SU-DHL-6 (cell line): ENCODE measurements around the gene ZMPSTE24.

ENCODE experiments used
- H2AFZ ChIP-seq: fragments of 200-600 bp; sonication (generic); 2 replicates; pipeline ENCODE4 v1.6.1; 2014; ENCODE audit warnings: low read depth, mild to moderate bottlenecking, moderate library complexity, mixed read lengths, antibody characterized with exemption, low read length; ENCODE audit not compliant: severe bottlenecking
- H3F3A ChIP-seq: fragments of 200-600 bp; shearing (Covaris generic); 2 replicates; pipeline ENCODE4 v1.6.0; 2016; ENCODE audit warnings: antibody characterized with exemption, mild to moderate bottlenecking; ENCODE audit not compliant: insufficient read depth
- H3K27ac ChIP-seq: fragments of 200-600 bp; sonication (generic); 2 replicates; pipeline ENCODE4 v1.5.1; 2016; ENCODE audit warnings: low read depth, mild to moderate bottlenecking, low read length, moderate library complexity, mixed read lengths
- H3K27me3 ChIP-seq: fragments of 200-600 bp; sonication (generic), shearing (Covaris generic); 2 replicates; pipeline ENCODE4 v1.6.0; 2014; ENCODE audit warnings: mild to moderate bottlenecking, low read length
- H3K36me3 ChIP-seq: fragments of 200-600 bp; sonication (generic); 2 replicates; pipeline ENCODE4 v1.6.1; 2014; ENCODE audit warnings: mild to moderate bottlenecking, low read length, mixed read lengths
- H3K4me2 ChIP-seq: fragments of 300-600, 200-600 bp; shearing (Covaris generic), sonication (generic); 2 replicates; pipeline ENCODE4 v1.6.0; 2014; ENCODE audit warnings: low read length, low read depth, mild to moderate bottlenecking; ENCODE audit not compliant: poor library complexity, severe bottlenecking
- H3K4me3 ChIP-seq: fragments of 200-600 bp; sonication (generic); 2 replicates; pipeline ENCODE4 v1.5.1; 2014; ENCODE audit warnings: antibody characterized with exemption, low read length, mild to moderate bottlenecking, mixed read lengths; ENCODE audit not compliant: insufficient read depth, poor library complexity, severe bottlenecking
- H3K79me2 ChIP-seq: fragments of 200-600 bp; sonication (generic); 2 replicates; pipeline ENCODE4 v1.6.1; 2014; ENCODE audit warnings: mild to moderate bottlenecking, low read length, moderate library complexity; ENCODE audit not compliant: insufficient read depth
- H3K9ac ChIP-seq: fragments of 200-600 bp; sonication (generic); 2 replicates; pipeline ENCODE4 v1.7.0; 2014; ENCODE audit warnings: mild to moderate bottlenecking, low read length
- H3K9me2 ChIP-seq: fragments of 200-600 bp; sonication (generic); replicated peaks from 2 replicates; pipeline ENCODE4 v1.6.1; 2014; ENCODE audit warnings: low read length; ENCODE audit not compliant: insufficient read depth
- H3K9me3 ChIP-seq: fragments of 200-600 bp; sonication (generic); 2 replicates; pipeline ENCODE4 v1.6.1; 2014; ENCODE audit warnings: low read length, mixed read lengths; ENCODE audit not compliant: insufficient read depth
- H4K20me1 ChIP-seq: fragments of 200-600 bp; sonication (generic); 2 replicates; pipeline ENCODE4 v1.6.1; 2014; ENCODE audit warnings: low read depth, mild to moderate bottlenecking, antibody characterized with exemption, low read length, moderate library complexity, mixed read lengths
- CTCF ChIP-seq: fragments of 200-600 bp; sonication (generic); IDR thresholded peaks from one replicate; pipeline ENCODE4 v1.5.1; 2017; ENCODE audit warnings: antibody characterized with exemption, mild to moderate bottlenecking, low read length, moderate library complexity; ENCODE audit not compliant: insufficient read depth, poor library complexity, severe bottlenecking
- EZH2phosphoT487 ChIP-seq: fragments of 200-600 bp; sonication (generic), shearing (Covaris generic); conservative IDR thresholded peaks from 2 replicates; pipeline ENCODE4 v1.6.1; 2018; ENCODE audit warnings: mild to moderate bottlenecking, antibody characterized with exemption, low read length, moderate library complexity, mixed read lengths

ZMPSTE24 gene

DNA sequence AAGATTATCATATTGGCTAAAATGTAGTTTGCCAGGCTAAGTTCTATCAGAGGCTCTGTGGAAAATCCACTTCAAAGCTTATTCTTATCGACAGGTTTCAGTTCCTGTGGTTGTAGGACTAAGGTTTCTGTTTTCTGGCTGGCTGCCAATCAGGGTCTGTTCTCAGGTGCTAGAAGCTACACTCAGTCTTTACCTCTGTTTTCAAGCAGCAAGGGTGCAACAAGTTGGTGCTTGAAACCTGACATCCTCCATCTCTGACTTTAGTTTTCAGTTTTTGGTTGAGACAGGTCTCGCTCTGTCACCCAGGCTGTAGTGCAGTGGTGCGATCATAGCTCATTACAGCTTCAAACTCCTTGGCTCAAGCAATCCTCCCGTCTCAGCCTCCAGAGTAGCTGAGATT is 25.6 kb upstream of the ZMPSTE24 start:
- TF ChIP-seq CTCF (no peak), EZH2phosphoT487 (no peak)
- Histone ChIP-seq H4K20me1 (no peaks in the 10 kb centered on the region), H3K4me2 (no peak overlapping the region), H3K9me2 (no peaks in the 10 kb centered on the region), H3K9me3 (no peaks in the 10 kb centered on the region), H3K4me3 (no peak overlapping the region), H3K27ac (peak overlapping the region; percentile 35), H2AFZ (no peak overlapping the region), H3K27me3 (no peaks in the 10 kb centered on the region), H3K9ac (no peak overlapping the region), H3F3A (peaks cover 6% of the 10 kb centered on the region; the same call in 1 of the 2 replicates), H3K36me3 (peaks cover 34% of the 10 kb centered on the region), H3K79me2 (no peaks in the 10 kb centered on the region)

- Histone ChIP-seq H3K27ac (no peak overlapping the region), H3K9me3 (no peaks in the 10 kb centered on the region), H3K27me3 (no peaks in the 10 kb centered on the region), H3K9ac (no peak overlapping the region), H3F3A (peaks cover 27% of the 10 kb centered on the region; the same call in 1 of the 2 replicates), H4K20me1 (no peaks in the 10 kb centered on the region), H3K4me3 (no peak overlapping the region), H3K9me2 (no peaks in the 10 kb centered on the region), H3K79me2 (no peaks in the 10 kb centered on the region), H2AFZ (no peak overlapping the region), H3K4me2 (no peak overlapping the region), H3K36me3 (peaks cover 27% of the 10 kb centered on the region)
- TF ChIP-seq CTCF (no peak), EZH2phosphoT487 (no peak)
Measured at GRCh38 chr1:40239626-40240025, 18.4 kb upstream of the ZMPSTE24 start.

GRCh38 chr1:40240390-40240789 is 17.6 kb upstream of the ZMPSTE24 start:
- no peaks in the 10 kb centered on the region for H3K9me3 ChIP-seq
- no peak overlapping the region for H3K4me2 ChIP-seq
- peaks cover 27% of the 10 kb centered on the region; the same call in 1 of the 2 replicates for H3F3A ChIP-seq
- H4K20me1 ChIP-seq = no peaks in the 10 kb centered on the region
- TF ChIP-seq EZH2phosphoT487 (no peak), CTCF (no peak)
- no peak overlapping the region for H3K9ac ChIP-seq
- no peaks in the 10 kb centered on the region for H3K9me2 ChIP-seq
- peaks cover 26% of the 10 kb centered on the region for H3K36me3 ChIP-seq
- H2AFZ ChIP-seq = no peak overlapping the region
- no peak overlapping the region for H3K27ac ChIP-seq
- H3K4me3 ChIP-seq = no peak overlapping the region
- no peaks in the 10 kb centered on the region for H3K27me3 ChIP-seq
- no peaks in the 10 kb centered on the region for H3K79me2 ChIP-seq

DNA sequence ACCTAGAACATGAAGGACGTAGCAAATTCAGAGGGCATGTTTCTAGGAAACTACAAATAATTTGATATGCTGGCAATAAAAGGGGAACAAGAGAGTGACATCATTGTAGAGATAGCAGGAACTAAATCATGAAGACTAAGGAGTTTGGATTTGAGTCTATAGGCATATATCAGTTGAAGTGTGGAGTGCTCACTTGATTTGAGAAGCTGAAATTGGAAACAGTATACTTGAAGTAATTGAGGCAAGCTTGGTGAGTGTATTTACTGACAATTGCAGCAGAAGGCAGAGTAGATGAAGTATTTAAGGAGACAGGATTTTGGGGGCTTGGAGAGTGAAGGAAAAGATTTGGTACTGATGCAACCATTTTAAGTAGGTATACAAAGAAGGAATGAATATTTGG is 16.7 kb upstream of the ZMPSTE24 start:
- TF ChIP-seq EZH2phosphoT487 = no peak
- no peak for TF ChIP-seq CTCF
- no peak overlapping the region for H3K27ac ChIP-seq
- no peak overlapping the region for H3K4me3 ChIP-seq
- H3K9me3 ChIP-seq = no peaks in the 10 kb centered on the region
- H2AFZ ChIP-seq = no peak overlapping the region
- no peaks in the 10 kb centered on the region for H3K9me2 ChIP-seq
- H3F3A ChIP-seq = peaks cover 27% of the 10 kb centered on the region; the same call in 1 of the 2 replicates
- H3K36me3 ChIP-seq = peaks cover 16% of the 10 kb centered on the region
- H3K9ac ChIP-seq = no peak overlapping the region
- no peaks in the 10 kb centered on the region for H3K27me3 ChIP-seq
- no peak overlapping the region for H3K4me2 ChIP-seq
- H3K79me2 ChIP-seq = no peaks in the 10 kb centered on the region
- H4K20me1 ChIP-seq = no peaks in the 10 kb centered on the region
